ENCODE results near the gene SYNC.

DNA sequence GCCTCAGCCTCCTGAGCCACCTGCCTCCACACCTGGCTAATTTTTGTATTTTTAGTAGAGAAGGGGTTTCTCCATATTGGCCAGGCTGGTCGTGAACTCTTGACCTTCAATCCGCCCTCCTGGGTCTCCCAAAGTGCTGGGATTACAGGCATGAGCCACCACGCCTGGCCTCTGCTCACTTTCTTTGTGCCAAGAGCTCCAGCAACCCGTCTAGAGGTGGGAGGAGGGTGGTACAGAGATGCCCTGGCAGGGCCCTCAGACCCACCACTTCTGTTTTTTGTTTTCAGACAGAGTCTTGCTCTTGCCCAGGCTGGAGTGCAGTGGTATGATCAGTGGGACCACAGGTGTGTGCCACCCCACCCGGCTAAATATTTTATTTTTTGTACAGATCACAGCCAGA lies 6.9 kb upstream of the SYNC start:
- TF ChIP-seq TCF12 (IDR thresholded peaks at IDR 0.05; ENCODE audit: low read depth, low read length) (no peak), GABPA (IDR thresholded peaks at IDR 0.05; ENCODE audit: low read depth) (no peak), POLR2A (IDR thresholded peaks at IDR 0.05; ENCODE audit: low read depth, low read length) (no peak), EZH2 (IDR thresholded peaks at IDR 0.05; ENCODE audit: borderline replicate concordance, control insufficient read depth, low read depth, low read length) (no peak), SMAD1 (IDR thresholded peaks at IDR 0.05; ENCODE audit: low read depth, partially characterized antibody) (no peak), NR2C2 (IDR thresholded peaks at IDR 0.05; ENCODE audit: borderline replicate concordance, control insufficient read depth, insufficient read length, low read depth) (no peak), RFX5 (IDR thresholded peaks at IDR 0.05; ENCODE audit: low read depth, low read length) (no peak), E4F1 (IDR thresholded peaks at IDR 0.05; ENCODE audit: borderline replicate concordance, partially characterized antibody) (no peak), HDGF (IDR thresholded peaks at IDR 0.05) (no peak), ZSCAN29 (IDR thresholded peaks at IDR 0.05) (no peak), TAF1 (IDR thresholded peaks at IDR 0.05; ENCODE audit: borderline replicate concordance, low read depth, low read length) (no peak), CTCF (IDR thresholded peaks at IDR 0.05 in 2 of 3, conservative IDR thresholded peaks at IDR 0.05 in 1 of 3; ENCODE audit: control insufficient read depth in 2 of 3, extremely low read depth in 1 of 3, insufficient read depth in 1 of 3, low read depth in 3 of 3, low read length in 3 of 3) (no peak)
- TF ChIP-seq, protein P1, sequence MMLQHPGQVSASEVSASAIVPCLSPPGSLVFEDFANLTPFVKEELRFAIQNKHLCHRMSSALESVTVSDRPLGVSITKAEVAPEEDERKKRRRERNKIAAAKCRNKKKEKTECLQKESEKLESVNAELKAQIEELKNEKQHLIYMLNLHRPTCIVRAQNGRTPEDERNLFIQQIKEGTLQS (IDR thresholded peaks at IDR 0.05; ENCODE audit: borderline replicate concordance, extremely low read depth, low read depth, low read length), result no peak

All from GM12878 (cell line).